GM18499 (cell line): ENCODE data around the gene TMEM151B.

Experiments
- ATAC-seq: cut with Tn5 transposase; IDR thresholded peaks from one replicate; pipeline ENCODE4 v1.9.1; 2021; ENCODE audit warnings: moderate number of reproducible peaks; ENCODE audit not compliant: insufficient read depth, unreplicated experiment

The TMEM151B gene

GRCh38 chr6:44232676-44233566 lies 37.3 kb upstream of the TMEM151B start:
- no peak for ATAC-seq

GRCh38 chr6:44233567-44234100 lies 36.6 kb upstream of the TMEM151B start:
- no peak for ATAC-seq

GRCh38 chr6:44234101-44235025 lies 35.9 kb upstream of the TMEM151B start:
- no peak for ATAC-seq

GRCh38 chr6:44235269-44235668 lies 35.0 kb upstream of the TMEM151B start:
- no peak for ATAC-seq

- no peak for ATAC-seq
Measured at GRCh38 chr6:44235891-44236516, 34.2 kb upstream of the TMEM151B start.

GRCh38 chr6:44237021-44237812 lies 33.0 kb upstream of the TMEM151B start:
- ATAC-seq = no peak

- no peak for ATAC-seq
Measured at GRCh38 chr6:44237813-44238433, 32.3 kb upstream of the TMEM151B start.

- no peak for ATAC-seq
Measured at GRCh38 chr6:44238687-44239350, 31.4 kb upstream of the TMEM151B start.

- no peak for ATAC-seq
Measured at GRCh38 chr6:44243345-44243744, 26.9 kb upstream of the TMEM151B start.

GRCh38 chr6:44245391-44245911 lies 24.8 kb upstream of the TMEM151B start:
- ATAC-seq = no peak

GRCh38 chr6:44245912-44246662 lies 24.2 kb upstream of the TMEM151B start:
- peak; percentile 26 for ATAC-seq

- peak; percentile 43 for ATAC-seq
Measured at GRCh38 chr6:44246663-44247337, 23.4 kb upstream of the TMEM151B start, which contains the start of gene HSP90AB1. HSP90AB1 (plus strand) TSS chr6:44247101; CDS start chr6:44248630, 1,529 bp downstream.

- ATAC-seq = no peak
Measured at GRCh38 chr6:44247338-44248302, 22.6 kb upstream of the TMEM151B start.

GRCh38 chr6:44248579-44248978 lies 21.7 kb upstream of the TMEM151B start:
- no peak for ATAC-seq

GRCh38 chr6:44249082-44249748 lies 21.0 kb upstream of the TMEM151B start:
- no peak for ATAC-seq
